Inferior parietal cortex (tissue), 1 donor: ENCODE data around the gene RBPMS2.

ENCODE experiments used
- DNase-seq: peaks from one replicate; pipeline ENCODE4 v3.0.0-alpha.2; 2016; ENCODE audit errors: extremely low spot score

Gene RBPMS2

GRCh38 chr15:64731012-64731804 is 44.2 kb downstream of the RBPMS2 start:
- peak; percentile 83 for DNase-seq

DNA sequence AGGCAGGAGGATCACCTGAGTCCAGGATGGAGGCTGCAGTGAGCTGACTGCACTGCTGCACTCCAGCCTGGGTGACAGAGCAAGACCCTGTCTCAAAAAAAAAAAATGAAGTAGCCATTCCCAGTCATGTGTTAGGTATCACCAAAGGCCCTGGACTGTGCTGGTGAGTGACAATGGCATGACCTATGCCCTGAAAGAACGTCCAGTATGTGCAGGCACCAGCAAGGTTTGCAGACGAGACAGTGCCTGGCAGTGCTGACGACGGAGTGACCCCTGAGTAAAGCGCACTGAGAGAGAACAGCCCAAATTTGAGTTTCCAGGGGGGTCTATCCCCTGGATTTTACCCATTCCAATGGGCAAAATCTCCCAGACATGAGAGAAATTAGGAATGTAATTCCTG is 45.2 kb downstream of the RBPMS2 start:
- no peak for DNase-seq

DNA sequence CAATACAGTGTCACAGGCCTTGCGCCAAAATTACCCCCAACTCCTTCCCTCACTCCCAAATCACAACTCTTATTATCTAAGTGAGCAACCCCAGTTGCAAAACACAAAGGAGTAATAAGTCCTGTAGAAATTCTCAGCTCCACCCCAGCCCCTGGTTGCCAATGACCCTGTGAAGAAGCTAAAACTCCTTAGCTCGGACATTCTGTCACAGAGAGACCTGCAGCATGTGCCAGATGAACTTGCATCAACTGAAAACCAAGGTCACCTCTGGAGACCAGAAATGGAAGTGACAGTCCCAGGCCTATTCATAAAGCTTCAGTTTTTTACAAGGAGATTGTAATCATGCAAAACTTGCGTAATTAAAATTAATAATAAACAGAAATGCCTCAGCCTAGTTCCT is 55.2 kb downstream of the RBPMS2 start:
- no peak for DNase-seq

DNA sequence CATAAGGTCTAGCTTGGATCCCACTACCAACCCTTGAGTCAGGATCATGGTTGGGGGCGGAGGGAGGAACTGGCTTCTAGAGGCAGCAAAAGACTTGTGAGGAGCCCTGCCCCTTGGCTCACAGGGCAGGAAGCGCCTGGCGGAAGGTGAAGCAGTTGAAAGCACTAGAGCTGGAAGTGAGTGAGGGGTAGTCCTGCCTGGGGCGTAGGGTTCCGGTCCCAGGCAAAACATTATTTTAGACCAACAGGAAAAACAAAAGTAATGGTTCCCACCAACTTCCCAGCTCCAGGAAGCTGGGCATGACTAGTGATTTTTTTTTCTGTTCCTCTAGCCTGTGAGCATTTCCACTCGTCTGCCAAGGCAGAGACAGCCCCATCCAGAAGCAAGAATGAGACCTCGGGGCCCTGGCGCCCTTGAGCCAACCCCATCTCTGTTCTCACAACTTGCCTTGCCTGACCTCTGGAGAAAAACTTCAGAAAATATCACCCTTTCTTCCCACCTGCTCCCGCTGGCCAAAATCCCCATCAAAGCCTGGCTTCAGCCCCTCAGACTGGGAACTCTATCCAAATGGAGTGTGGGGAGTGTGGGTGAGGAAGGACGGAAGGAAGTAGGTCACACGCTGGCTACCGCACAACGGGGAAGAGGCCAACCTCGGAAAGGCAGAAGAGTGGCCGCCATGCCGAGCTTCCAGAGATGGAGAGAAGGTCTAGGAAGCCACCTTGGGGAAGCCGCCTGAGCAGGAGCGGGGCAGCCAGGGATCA is 57.5 kb downstream of the RBPMS2 start:
- no peak for DNase-seq

DNA sequence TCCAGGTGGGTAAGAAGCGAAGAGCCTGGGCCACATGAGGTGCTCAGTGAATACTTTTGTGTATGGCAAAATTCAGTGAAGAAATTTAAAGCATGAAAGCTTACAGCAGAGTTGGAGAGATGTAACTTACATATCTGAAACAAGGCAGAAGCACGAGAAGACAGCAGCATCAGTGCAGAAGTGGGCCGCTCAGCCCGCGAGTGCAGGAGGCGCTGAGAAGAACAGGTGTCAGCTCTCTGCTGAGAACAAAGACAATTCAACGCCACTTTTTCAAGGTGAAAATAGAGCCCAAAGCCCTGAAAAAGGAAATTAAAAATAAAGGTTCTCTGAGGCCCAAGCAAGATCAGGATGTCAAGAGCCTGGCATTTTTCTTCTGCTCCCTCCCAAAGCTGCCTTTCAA is 58.3 kb downstream of the RBPMS2 start:
- no peak for DNase-seq

DNA sequence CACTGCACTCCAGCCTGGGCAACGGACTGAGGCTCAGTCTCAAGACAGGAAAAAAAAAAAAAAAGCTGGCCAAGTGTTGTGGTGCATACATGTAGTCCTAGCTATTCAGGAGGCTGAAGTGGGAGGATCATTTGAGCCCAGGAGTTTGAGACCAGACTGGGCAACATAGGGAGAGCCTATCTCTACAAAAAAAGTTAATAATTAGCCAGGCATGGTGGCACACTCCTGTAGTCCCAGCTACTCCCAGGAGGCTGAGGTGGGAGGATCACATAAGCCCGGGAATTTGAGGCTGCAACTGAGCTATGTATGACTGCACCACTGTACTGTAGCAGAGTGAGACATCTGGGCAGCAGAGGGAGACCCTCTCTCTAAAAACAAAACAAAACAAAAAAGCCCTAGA is 58.9 kb downstream of the RBPMS2 start:
- DNase-seq, result no peak

- no peak for DNase-seq
These were observed 61.8 kb downstream of the RBPMS2 start for GRCh38 chr15:64713592-64713991.

DNA sequence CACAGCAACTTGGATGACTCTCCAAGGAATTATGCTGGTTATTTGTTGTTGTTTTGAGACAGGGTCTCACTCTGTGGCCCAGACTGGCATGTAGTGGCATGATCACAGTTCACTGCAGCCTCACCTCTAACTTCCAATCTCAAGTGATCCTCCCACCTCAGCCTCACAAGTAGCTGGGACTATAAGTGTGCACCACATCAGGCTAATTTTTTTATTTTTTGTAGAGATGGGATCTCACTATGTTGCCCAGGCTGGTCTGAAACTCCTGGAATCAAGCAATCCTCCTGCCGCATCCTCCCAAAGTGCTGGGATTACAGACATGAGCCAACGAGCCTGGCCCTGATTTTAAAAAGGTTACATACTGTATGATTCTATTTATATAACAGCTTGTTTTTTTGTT is 63.0 kb downstream of the RBPMS2 start:
- DNase-seq, result no peak

- DNase-seq, result no peak
These were observed 64.5 kb downstream of the RBPMS2 start for GRCh38 chr15:64710676-64711428.

GRCh38 chr15:64706011-64706911 is 69.1 kb downstream of the RBPMS2 start:
- no peak for DNase-seq

DNA sequence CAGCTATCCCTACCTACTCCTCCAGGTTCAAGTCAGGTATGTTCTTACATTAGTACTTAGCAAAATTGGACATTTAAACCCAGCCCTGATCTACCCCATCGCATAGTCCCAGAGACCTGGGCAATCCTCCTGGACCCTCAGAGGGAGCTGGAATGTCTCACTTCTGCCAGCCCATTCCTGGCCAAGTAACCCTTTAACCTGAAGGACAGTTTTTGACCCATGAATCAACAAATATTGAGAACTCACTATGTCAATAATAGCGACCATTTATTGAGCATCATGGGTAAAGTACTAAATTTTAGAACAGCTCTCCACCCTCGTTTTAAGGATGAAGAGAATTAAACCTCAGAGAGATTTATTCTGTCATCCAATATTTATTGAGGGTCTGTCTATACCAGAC is 70.4 kb downstream of the RBPMS2 start:
- no peak for DNase-seq

- no peak for DNase-seq
These were observed 71.8 kb downstream of the RBPMS2 start for GRCh38 chr15:64703632-64703959.

GRCh38 chr15:64702816-64703631 is 72.4 kb downstream of the RBPMS2 start:
- peak; percentile 94 for DNase-seq

DNA sequence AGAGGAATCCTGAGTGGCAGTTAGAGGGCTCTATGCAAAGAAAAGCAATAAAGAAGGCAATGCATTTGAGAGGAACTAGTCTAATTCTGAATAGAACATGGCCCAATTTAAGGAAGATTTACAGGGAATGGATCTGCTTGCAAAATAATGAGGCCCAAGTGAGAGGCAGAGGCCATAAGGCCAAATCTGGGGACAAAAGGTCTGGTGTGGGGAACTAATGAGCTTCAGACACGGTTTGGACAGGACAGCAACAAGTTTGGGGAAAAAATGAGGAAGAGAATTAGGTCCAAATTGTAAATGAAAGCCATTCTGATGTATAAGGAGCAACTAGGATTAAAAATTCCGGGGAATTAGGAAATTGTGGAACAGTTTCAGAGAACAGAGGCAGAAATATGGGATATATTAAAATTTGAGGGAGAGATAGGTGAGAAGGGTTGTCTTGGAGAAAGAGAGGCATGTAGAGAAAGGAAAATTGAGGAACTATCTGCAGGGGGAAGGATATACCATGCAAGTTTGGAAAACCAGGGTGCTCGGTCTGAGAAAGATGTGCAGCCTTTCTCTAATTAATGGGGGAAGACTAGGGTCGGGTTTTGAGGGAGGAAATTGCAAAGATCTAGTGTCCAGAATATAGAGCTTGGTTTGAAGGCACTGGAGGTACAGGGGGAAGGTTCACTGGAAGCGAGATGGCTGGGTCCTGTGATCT is 73.8 kb downstream of the RBPMS2 start:
- DNase-seq, result no peak

- DNase-seq, result no peak
These were observed 74.3 kb downstream of the RBPMS2 start for GRCh38 chr15:64701051-64701450.

- DNase-seq, result no peak
These were observed 75.5 kb downstream of the RBPMS2 start for GRCh38 chr15:64699751-64700388.

GRCh38 chr15:64698823-64699222 is 76.6 kb downstream of the RBPMS2 start:
- DNase-seq, result no peak

DNA sequence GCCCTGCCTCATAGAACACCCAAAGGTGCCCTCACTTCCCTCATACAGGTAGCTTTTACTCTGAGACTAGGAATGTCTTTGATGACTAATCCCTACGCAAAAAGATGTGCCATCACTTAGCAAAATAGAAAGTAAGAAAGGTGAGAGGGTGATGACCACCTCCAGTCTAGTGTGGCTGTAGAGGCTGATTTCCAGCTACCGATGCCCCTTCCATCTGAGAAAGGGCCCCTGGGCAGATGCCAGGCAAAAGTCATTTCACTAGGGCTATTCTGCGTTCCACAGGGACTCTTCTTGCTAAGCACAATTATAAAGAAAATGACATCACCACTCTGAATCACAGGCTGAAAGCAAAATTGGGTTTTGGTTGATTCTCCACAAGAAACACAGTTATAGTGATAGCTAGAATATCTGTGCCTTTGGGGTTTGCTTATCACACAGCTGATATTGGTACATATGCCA is 77.4 kb downstream of the RBPMS2 start:
- no peak for DNase-seq

- DNase-seq, result no peak
These were observed 78.9 kb downstream of the RBPMS2 start for GRCh38 chr15:64696481-64696880.
